Measurements from ENCODE around the gene TRMT112.

The TRMT112 gene

GRCh38 chr11:64349404-64349803 lies 32.0 kb upstream of the TRMT112 start:
- no peak for DNase-seq (ENCODE audit: low read depth)

- DNase-seq (ENCODE audit: low read depth): no peak
Observed at GRCh38 chr11:64349025-64349387, 31.6 kb upstream of the TRMT112 start.

- no peak for DNase-seq (ENCODE audit: low read depth)
Observed at GRCh38 chr11:64348383-64349024, 31.1 kb upstream of the TRMT112 start.

GRCh38 chr11:64347193-64347867 lies 30.0 kb upstream of the TRMT112 start:
- no peak for DNase-seq (ENCODE audit: low read depth)

- no peak for DNase-seq (ENCODE audit: low read depth)
Observed at GRCh38 chr11:64344787-64345186, 27.4 kb upstream of the TRMT112 start.

GRCh38 chr11:64343767-64344559 lies 26.6 kb upstream of the TRMT112 start:
- no peak for DNase-seq (ENCODE audit: low read depth)

- no peak for DNase-seq (ENCODE audit: low read depth)
Observed at GRCh38 chr11:64342869-64343745, 25.7 kb upstream of the TRMT112 start.

- DNase-seq (ENCODE audit: low read depth): peak; percentile 74
Observed at GRCh38 chr11:64341851-64342791, 24.8 kb upstream of the TRMT112 start.

GRCh38 chr11:64341429-64341828 lies 24.1 kb upstream of the TRMT112 start:
- no peak for DNase-seq (ENCODE audit: low read depth)

- peak; percentile 69 for DNase-seq (ENCODE audit: low read depth)
Observed at GRCh38 chr11:64340671-64341335, 23.4 kb upstream of the TRMT112 start.

- DNase-seq (ENCODE audit: low read depth): peak; percentile 77
Observed at GRCh38 chr11:64339754-64340408, 22.5 kb upstream of the TRMT112 start, which contains the start of gene CCDC88B. CCDC88B (plus strand) TSS chr11:64340204; CDS start chr11:64340267, 63 bp downstream.

GRCh38 chr11:64339286-64339685 lies 21.9 kb upstream of the TRMT112 start:
- no peak for DNase-seq (ENCODE audit: low read depth)

- DNase-seq (ENCODE audit: low read depth): no peak
Observed at GRCh38 chr11:64338716-64339115, 21.4 kb upstream of the TRMT112 start.

GRCh38 chr11:64337538-64338249 lies 20.3 kb upstream of the TRMT112 start:
- DNase-seq (ENCODE audit: low read depth): no peak

GRCh38 chr11:64334764-64335735 lies 17.7 kb upstream of the TRMT112 start:
- no peak for DNase-seq (ENCODE audit: low read depth)

- no peak for DNase-seq (ENCODE audit: low read depth)
Observed at GRCh38 chr11:64333556-64333955, 16.2 kb upstream of the TRMT112 start.

- DNase-seq (ENCODE audit: low read depth): peak; percentile 33
Observed at GRCh38 chr11:64331569-64332371, 14.4 kb upstream of the TRMT112 start.

All from stimulated activated CD8-positive, alpha-beta memory T cell treated with anti-CD3 and anti-CD28 coated beads, Interleukin-12 subunit alpha, Interleukin-12 subunit beta, amount 100 ng/mL, for 1 hour (primary cell).